Measurements from ENCODE around the gene ZNRF4.
"Not testable (repeated sequence)": the region's sequence is repeated elsewhere in the genome, so short reads cannot be mapped to it uniquely, and the experiment has no call there.

ZNRF4 gene

DNA sequence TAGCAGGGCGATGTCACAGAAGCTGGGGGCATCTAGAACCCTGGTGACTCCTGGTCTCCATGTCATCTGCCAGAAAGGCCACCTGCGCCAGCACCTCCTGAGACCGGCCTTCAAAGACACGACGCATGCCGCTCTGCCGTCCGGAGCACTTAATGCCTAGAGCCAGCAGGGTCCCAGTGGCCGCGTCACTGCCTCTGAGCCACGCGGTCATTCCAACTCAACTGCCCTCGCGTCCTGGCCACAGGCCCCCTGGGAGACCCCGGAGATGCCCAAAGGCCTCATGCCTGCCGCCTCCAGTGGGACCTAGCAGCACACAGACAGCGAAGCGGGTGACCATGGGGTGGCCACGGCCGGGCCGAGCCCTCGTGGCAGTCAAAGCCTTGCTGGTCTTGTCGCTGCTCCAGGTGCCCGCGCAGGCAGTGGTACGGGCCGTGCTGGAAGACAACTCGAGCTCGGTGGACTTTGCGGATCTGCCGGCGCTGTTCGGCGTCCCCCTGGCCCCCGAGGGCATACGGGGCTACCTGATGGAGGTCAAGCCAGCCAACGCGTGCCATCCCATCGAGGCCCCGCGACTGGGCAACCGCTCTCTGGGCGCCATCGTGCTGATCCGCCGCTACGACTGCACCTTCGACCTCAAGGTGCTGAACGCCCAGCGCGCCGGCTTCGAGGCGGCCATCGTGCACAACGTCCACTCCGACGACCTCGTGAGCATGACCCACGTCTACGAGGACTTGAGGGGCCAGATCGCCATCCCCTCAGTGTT is at the start of gene ZNRF4:
ZNRF4 (plus strand) TSS at position 51 of the 763 bp plus-strand sequence; CDS start at position 126, 75 bp downstream.
- no peak for DNase-seq

GRCh38 chr19:5406198-5406597 is 49.0 kb upstream of the ZNRF4 start:
- DNase-seq: not testable (repeated sequence)

GRCh38 chr19:5406816-5407215 is 48.4 kb upstream of the ZNRF4 start:
- no peak for DNase-seq

- peak; percentile 14 for DNase-seq
Observed at GRCh38 chr19:5407356-5407755, 47.9 kb upstream of the ZNRF4 start.

- no peak for DNase-seq
Observed at GRCh38 chr19:5417495-5418436, 37.5 kb upstream of the ZNRF4 start.

GRCh38 chr19:5418677-5419076 is 36.5 kb upstream of the ZNRF4 start:
- no peak for DNase-seq

DNA sequence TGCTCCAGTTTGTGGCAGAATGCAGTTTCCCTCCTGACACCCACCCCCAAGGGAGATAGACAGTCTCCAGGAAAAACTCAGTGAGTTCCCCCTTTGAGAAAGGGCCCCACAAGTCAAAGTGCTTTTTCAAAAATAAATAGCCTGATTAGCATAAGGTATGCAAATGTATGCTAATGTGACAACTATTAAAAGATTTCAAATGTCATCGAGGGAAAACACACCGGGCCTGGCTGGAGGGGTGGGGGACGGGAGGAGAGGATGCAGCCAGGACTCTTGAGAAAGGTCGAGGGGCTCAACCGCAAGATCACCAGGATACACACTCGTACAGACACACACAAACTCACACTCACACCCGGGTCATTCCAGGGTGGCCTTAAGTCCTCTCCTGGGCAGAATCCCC is 34.3 kb upstream of the ZNRF4 start:
- DNase-seq: no peak

DNA sequence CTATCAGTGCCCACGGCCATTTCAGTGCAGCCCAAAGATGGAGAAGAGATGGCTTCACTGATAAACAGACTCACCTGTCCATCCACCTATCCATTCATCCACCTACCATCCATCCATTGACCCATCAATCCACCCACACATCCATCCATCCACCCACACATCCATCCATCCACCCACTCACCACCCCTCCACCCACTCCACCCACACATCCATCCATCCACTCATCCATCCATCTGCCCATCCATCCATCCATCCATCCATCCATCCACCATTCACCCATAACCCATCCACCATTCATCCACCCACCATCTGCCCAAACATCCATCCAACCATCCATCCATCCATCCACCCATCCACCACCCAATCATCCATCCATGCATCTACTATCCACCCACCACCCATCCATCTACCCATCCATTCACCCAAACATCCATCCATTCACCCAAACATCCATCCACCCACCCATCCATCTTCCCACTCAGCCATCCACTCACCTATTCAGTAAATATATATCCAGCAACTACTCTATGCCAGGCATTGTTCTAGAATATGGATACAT is 31.6 kb upstream of the ZNRF4 start:
- DNase-seq: no peak

- DNase-seq: no peak
Observed at GRCh38 chr19:5424192-5424973, 30.8 kb upstream of the ZNRF4 start.

GRCh38 chr19:5425260-5425659 is 30.0 kb upstream of the ZNRF4 start:
- DNase-seq: no peak

GRCh38 chr19:5430237-5430636 is 25.0 kb upstream of the ZNRF4 start:
- DNase-seq: peak; percentile 18

GRCh38 chr19:5432687-5433086 is 22.5 kb upstream of the ZNRF4 start:
- DNase-seq: no peak

DNA sequence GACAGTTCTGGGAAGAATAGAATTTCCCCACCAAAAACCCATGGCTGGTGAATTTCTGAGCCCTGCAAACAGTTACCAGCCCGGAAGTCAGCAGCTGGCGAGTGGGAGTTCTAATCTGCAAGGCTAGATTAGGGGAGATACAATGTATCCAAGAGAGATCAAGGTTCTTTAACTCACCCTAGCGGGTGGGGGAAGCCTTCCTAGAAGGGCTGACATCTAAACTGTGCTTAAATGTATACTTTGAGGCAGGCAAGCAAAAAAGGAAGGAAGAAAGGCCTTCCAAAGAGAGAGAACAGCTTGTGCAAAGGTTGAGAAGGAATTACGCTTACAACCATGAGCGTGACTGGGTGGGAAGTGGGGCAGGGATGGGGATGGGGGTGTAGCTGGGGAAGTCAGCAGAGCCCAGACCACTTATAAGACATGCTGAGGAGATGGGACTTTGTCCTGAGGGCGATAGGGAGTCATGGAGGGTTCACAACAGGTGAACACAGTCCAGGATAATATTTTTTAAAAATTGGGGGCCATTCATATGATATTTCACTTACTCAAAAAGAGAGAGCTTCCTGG is 20.8 kb upstream of the ZNRF4 start:
- no peak for DNase-seq

- DNase-seq: no peak
Observed at GRCh38 chr19:5434970-5435641, 20.1 kb upstream of the ZNRF4 start.

- DNase-seq: no peak
Observed at GRCh38 chr19:5435642-5436017, 19.6 kb upstream of the ZNRF4 start.

DNA sequence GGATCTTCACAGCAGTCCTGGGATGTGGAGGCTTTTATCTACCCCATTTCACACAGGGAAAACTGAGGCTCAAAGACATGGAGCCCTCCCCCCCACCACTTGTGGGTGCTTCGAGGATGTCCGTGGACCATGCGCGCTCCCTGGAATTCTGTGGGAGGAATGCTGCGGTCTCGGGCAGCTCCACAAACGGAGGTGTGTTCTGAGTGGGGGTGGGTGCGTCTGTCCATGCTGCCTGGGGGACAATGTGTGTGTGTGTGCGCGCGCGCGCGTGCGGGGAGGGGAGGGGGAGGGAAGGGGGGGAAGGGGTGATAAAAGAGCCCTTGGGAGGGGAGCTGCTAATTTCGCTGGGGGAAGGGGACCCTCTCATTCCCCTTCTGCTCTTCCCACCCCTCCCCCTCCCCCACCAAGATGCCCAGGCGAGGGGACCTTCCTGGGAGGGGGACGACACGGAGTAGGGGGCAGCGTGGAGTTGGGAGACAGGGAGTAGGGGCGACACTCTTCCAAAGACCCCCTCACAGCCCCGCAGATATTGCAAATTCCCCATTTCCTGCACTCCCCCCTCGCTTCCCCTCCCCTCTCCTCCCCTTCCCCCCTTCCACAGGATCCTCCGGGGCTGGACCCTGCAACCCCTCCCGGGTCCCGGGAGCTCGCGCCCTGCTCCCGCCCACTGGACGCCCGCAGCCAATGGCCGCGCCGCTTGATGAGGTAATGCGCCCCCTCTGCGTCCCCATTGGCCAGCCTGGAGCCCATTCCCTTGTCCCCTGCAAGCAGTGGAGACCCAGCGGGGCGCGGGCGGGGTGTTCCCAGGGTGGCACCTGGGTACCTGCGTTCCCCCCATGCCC is 18.9 kb upstream of the ZNRF4 start:
- DNase-seq: peak; percentile 25

DNA sequence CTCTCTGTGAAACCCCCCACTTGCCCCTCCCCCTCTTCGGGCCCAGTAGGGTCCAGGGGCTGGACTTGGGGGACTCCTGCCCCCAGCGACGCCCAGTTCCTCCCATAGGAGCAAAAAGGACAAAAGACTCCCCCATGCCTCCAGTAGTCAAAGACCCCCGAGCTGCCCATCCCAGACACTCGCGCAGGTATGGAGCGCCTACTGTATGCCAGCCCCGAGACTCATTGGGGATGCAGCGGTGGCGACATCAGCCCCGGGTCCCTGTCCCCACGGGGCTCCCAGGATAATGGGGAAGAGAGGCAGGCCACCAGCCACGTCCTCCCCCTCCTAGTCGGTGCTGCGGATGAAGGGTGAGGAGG is 18.3 kb upstream of the ZNRF4 start:
- DNase-seq: no peak

DNA sequence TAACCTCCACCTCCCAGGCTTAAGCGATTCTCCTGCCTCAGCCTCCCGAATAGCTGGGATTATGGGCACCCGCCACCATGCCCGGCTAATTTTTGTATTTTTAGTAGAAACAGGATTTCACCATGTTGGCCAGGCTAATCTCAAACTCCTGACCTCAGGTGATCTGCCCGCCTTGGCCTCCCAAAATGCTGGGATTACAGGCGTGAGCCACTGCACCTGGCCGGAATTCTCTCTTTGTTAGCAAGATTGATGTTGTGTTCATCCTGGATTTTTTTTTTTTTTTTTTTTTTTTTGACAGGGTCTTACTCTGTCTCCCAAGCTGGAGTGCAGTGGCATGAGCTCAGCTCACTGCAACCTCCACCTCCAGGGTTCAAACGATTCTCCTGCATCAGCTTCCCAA is 16.5 kb upstream of the ZNRF4 start:
- DNase-seq: not testable (repeated sequence)

GRCh38 chr19:5439452-5439851 is 15.8 kb upstream of the ZNRF4 start:
- no peak for DNase-seq

DNA sequence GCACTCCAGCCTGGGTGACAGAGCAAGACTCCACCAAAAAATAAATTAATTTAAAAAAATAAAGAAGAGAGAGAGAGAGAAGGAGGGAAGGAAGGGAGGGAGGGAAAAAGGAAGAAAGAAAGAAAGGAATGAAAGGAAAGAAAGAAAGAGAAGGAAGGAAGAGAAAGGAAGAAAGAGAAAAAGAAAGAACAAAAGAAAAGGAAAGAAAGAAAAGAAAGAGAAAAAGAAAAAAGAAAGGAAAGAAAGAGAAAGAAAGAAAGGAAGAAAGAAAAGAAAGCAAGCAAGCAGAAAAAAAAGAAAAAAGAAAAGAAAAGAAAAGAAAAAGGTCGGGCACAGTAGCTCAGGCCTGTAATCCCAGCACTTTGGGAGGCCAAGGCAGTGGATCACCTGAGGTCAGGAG is 14.9 kb upstream of the ZNRF4 start:
- DNase-seq: no peak

- no peak for DNase-seq
Observed at GRCh38 chr19:5443723-5444122, 11.5 kb upstream of the ZNRF4 start.
